ENCODE results near the gene SLK.
A peak's percentile ranks its signal among the peaks of the same experiment; 100 is the strongest.

Gene SLK

GRCh38 chr10:103966671-103967447 is at the start of gene SLK:
SLK (plus strand) TSS chr10:103967140; CDS start chr10:103967746, 606 bp downstream.
- peak; percentile 83 for DNase-seq (ENCODE audit: low spot score)

DNA sequence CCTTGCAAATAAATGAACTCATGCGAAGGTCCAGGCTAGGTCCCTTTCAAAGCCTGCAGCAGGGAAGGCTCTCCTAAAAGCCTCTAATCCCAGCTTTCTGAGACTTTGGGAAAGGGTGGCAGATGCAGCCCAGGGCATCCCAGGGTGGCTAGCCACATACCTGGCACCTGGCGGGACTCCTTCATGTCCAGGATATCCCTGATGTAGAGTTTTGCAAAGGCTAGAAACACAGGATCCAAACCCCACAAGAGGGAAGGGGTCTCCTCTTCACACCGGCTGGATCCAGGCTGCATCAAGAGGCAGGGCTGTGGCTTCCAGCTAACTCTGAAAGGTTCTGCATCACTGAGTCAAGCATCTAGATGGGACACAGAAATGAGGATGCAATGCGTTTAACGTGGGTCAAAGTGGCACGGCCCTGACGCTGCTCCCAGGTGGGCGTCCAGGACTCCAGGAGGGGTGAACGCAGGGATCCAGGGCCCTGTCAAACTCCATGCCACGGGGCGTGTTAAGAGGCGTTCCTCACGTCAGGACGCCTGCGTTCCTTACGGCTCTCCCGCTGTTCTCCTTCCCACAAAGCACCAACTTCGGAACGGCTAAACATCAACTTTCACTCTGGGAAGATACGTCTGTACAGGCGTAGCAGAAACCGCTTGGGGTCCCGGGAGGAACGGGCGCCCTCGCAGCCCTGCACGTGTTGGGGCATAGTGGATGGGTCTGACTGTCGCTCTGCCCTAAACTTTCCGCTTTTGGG is 49.5 kb upstream of the SLK start:
- no peak for DNase-seq (ENCODE audit: low spot score)

DNA sequence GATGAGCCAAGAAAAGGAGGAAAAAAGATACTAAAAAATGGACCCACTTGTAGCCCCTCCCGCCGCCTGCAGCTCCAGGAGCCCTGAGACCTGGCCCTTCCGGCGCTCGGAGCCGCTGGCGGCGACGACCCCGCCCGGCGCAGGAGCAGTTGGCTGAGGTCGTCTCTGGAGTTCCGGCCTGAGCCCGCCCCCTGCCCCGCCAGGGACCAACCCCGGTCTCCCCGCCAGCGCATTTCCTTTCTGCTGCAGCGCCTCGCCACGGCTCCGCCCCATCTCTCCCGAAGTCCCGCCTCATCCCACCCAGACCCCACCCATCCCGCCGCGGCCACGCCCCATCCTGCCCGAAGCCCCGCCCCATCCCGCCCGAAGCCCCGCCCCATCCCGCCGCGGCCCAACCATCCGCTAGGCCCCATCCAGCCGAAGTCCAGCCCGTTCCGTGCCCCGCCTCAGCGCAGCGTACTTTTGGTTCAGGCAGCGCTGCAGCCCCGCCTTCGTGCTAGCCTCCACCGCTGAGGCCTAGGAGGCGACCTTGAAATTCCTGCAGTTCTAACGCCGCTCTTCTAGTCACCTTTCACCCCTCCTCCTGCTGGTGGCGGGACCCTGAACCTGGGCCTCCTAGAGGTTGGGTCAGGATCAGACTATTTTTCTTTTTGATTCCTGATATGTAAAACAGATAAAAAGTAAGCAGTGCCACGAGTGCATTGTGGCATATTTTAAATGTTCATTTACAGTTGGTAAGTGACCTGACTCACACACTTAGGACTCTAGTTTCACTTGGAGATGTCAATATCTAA is 48.7 kb upstream of the SLK start, which contains the start of gene STN1:
STN1 (minus strand) TSS at position 132 of the 794 bp plus-strand sequence. CDS start 590 bp downstream, outside the sequence.
- peak; percentile 70 for DNase-seq (ENCODE audit: low spot score)

DNA sequence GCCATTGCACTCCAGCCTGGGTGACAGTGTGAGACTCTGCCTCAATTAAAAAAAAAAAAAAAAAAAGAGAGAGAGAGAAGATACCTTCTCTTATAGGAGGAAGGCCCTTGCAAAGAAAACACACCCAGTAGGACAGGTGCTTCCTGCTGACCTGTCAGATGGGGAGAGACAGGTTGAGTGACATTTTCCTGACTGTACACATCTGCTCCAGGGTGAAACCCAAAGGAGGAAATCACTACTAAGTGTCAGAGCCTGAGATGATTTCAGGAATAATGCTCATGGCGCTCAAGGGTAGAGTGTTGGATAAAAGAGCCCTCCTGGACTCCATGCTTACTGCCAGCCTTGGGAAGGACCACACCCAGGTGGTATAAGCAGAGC is 47.3 kb upstream of the SLK start:
- no peak for DNase-seq (ENCODE audit: low spot score)

DNA sequence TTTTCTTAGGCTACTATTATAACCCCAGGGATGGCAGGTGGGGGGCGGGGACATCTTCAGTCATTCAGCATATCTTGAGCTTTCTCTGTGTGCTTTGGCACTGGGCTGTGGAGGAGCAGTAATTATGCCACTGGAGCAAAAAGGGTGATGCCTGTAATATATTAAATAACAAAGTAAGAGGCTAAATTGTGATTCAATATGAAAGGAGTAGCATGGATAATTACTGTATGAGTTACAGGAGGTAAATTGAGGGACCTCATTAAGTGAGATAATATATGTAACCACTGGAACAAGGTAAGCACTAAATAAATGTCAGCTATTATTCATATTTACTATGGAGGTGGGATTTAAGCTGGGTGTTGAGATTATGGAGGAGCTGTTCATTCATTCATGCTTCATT is 45.7 kb upstream of the SLK start:
- DNase-seq (ENCODE audit: low spot score), result no peak

DNA sequence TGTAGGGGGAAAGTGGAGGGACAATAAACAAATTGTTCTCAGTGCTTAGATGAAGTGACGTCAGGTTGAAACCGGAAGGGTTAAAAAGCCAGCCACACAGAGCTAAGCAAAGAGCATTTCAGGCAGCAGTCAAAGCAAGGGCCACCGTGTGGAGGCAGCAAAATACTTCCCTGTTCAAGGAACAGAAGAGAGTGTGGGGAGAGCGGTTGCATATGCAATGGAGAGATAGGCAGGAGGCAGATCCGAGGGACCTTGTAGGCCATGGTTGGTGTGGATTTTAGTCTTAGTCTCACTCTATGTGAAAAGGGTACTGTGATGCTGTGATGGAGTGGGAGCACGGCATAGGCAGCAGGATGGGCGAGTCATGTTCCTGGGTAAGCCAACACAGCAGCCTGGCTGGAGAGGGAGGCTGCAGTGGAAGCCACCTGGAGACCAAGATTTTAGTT is 45.2 kb upstream of the SLK start:
- no peak for DNase-seq (ENCODE audit: low spot score)

DNA sequence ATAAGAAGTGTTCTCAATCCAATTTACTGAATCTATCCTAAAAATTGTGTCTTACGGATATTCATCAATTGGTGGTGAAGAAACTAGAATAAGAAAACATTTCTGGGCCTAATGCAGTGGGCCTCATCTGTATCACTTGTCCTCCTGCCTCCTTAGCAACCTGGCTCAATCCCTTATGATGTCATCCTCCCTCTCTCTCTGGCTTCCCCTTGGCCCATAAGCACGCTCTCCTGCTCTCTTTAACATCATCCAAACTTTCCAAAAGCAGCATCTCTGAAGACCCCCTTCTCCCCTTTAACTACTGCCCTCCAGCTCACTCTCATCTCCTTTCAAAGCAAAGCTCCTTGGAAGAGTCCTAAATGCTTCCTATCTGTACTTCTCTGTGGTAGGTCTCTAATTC is 44.3 kb upstream of the SLK start:
- no peak for DNase-seq (ENCODE audit: low spot score)

DNA sequence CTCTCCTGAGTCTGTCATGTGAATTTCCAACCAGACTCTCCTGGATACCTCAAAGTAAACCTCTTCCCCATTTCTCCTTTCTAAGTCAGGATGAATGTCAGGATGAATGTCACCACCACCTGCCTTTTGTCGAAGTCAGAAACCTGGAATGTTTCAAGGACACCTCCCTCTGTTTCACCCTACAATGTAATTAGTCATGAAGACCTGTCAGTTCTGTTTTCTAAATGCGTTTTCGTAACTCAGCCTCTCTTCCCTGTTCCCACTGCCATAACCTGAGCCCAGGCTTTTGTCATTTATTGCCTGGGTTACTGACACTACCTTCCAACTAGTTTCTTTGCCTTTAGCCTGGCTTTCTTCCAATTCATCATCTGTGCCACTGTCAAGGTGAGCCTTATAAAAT is 43.4 kb upstream of the SLK start:
- DNase-seq (ENCODE audit: low spot score), result no peak

- DNase-seq (ENCODE audit: low spot score), result no peak
These were observed 41.3 kb upstream of the SLK start for GRCh38 chr10:103925591-103925990.

DNA sequence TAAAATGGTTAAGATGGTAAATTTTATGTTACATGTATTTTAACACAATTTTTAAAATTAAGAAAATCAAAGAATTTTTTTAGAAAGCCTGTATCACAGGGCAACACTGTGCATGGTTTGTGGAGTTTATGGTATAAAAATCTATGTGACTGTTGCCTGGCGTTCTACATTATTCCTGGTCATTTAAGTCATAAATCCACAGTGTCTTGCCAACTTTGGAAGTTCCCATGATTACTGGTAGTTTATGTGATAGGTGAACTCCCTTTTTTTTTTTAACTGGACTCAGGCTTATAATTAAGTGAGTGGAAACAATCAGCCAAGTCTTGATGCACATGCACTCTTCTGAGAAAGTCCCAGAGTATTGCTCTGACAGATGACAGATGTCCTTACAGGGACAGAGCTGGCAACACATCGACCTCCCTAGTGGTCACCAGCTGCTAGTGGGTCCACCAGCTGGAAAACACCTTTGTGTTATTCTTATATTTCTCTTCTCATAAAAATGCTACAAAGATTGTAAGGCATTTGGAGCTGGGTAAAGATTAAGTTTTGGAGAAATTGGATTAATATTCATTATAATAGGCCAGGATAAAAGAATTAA is 40.1 kb upstream of the SLK start:
- DNase-seq (ENCODE audit: low spot score), result no peak

DNA sequence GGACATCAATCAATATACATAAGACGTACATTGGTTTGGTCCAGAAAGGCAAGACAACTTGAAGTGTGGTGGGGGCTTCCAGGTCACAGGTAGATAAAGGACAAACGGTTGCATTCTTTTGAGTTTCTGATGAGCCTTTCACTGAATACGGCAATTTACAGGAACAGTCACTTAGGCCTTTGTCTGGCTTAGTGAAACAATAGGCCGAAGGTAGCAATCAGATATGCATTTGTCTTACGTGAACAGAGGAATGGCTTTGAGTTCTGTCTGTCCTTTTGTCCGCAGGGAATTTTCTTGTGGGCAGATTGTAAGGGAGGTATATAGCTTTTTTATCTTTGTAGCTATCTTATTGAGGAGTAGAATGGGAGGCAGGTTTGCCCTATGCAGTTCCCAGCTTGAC is 38.2 kb upstream of the SLK start:
- no peak for DNase-seq (ENCODE audit: low spot score)

DNA sequence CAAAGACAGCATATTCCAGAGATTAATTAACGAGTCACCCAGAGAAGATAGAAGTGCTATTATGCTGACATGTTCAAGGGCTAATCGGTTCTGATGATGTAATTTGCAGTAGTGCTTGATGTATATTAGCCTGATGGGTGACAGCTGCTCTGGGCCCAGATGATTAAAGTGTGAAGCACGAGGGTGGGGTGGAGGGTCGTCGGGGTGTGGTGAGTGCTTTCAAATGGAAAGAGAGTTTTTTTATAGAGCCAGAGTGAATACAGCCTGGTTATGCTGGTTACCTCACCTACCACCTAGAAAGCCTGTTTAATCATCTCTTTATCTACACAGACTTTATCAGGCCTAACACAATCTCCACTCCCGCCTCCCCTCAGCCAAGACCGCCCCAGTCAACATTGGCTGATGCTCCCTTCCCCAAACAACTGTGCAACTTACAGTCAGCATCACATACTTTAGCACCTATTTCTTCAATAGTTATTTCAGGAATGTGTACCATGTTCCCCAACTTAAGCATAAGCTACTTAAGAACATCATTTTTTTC is 37.5 kb upstream of the SLK start:
- DNase-seq (ENCODE audit: low spot score), result no peak

DNA sequence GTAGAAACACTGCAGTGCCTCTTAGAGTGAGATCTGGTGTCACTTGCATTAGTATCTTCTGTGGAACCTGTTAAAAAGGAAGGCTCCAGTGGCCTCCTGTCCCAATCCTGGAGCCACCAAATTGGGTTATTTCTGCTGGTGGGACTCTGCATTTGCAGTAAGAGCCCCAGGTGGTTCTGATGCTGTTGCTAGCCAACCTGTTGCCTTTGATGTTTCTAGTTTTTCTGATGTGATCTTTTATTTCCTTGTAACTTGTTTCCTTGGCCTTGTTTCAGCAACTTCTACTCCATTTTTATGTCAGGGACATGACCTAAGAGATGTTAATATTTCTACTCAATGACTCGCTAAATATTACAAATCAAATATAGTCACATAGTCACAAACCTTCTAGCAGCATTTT is 36.5 kb upstream of the SLK start:
- DNase-seq (ENCODE audit: low spot score), result no peak

- no peak for DNase-seq (ENCODE audit: low spot score)
These were observed 36.1 kb upstream of the SLK start for GRCh38 chr10:103930881-103931280.

GRCh38 chr10:103931603-103932002 is 35.3 kb upstream of the SLK start:
- no peak for DNase-seq (ENCODE audit: low spot score)

DNA sequence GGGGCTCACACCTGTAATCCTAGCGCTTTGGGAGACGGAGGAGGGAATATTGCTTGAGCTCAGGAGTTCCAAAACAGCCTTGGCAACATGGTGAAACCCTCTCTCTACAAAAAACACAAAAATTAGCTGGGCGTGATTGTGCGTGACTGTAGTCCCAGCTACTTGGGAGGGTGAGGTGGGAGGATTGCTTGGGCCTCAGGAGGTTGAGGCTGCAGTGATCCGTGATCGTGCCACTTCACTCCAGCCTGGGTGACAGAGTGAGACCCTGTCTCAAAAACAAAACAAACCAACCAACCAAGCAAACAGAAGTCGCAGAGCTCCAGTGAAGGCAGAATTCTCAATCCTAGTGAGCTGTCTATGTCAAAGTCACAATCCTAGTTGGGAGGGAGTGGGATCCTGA is 34.7 kb upstream of the SLK start:
- DNase-seq (ENCODE audit: low spot score), result no peak

GRCh38 chr10:103932971-103933370 is 34.0 kb upstream of the SLK start:
- no peak for DNase-seq (ENCODE audit: low spot score)

GRCh38 chr10:103933557-103934121 is 33.3 kb upstream of the SLK start:
- no peak for DNase-seq (ENCODE audit: low spot score)

- DNase-seq (ENCODE audit: low spot score), result no peak
These were observed 32.6 kb upstream of the SLK start for GRCh38 chr10:103934308-103934707.

DNA sequence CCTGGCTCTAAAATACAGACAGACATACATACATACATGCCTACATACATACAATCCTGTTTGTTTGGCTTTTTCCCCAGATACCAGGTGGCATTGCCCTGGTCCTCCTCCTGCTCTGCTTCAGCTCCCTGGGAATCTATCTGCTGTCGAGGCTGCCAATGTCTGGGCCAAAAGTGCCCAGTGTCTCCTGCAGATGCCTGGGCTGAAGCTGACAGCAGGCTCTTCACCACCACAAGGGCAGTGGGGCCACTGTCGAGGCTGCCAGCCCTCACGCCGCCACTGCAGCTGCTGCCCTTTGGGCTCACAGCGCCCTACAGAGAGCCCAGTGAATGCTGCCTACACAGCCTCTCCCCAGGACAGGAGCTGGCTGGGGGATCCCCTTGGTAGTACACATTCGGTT is 30.9 kb upstream of the SLK start:
- DNase-seq (ENCODE audit: low spot score), result no peak

GRCh38 chr10:103939522-103939921 is 27.4 kb upstream of the SLK start:
- DNase-seq (ENCODE audit: low spot score), result no peak

DNA sequence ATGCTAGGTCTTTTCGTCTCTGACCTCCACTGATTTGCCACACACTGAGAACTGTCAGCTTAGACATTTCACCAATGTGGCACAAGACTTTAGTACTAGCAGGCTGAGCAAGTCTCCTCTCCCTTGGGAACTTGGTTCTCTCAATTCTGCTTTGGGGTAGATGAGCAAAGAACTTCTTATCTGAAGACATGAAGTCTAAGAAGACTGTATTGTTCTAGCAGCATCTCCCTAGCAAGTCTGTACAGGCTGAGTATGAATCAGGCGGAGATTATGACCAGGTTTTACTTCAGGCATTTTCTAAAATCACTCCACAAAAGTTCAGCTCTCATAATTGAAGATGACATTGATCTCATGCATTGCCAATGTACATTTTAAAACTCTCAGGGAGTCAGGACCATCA is 25.1 kb upstream of the SLK start:
- no peak for DNase-seq (ENCODE audit: low spot score)
